Neutrophil (primary cell): ENCODE results near the gene LRRTM4.

ENCODE experiments used
- H3K27ac ChIP-seq: fragments of 200-600 bp; sonication (generic); 2 replicates; pipeline ENCODE4 v1.5.1; 2016; ENCODE audit warnings: mild to moderate bottlenecking, moderate library complexity
- H3K27me3 ChIP-seq: fragments of 200-600 bp; sonication (generic); 2 replicates; pipeline ENCODE4 v1.6.0; 2016; ENCODE audit warnings: mild to moderate bottlenecking
- H3K36me3 ChIP-seq: fragments of 200-600 bp; sonication (generic); 2 replicates; pipeline ENCODE4 v1.5.1; 2017
- H3K4me1 ChIP-seq, 2 experiments: fragments of 200-600 bp in 1 of 2; sonication (generic) in 1 of 2; 1 replicate in 1 of 2; 2 replicates in 1 of 2; pipeline versions ENCODE4 v1.5.1 to v1.6.1; 2013 to 2016; ENCODE audit warnings: low read depth in 1 of 2, low read length in 1 of 2, mild to moderate bottlenecking in 1 of 2, moderate library complexity in 1 of 2; ENCODE audit not compliant: control insufficient read depth in 1 of 2, insufficient read depth in 1 of 2
- H3K4me3 ChIP-seq, 2 experiments: fragments of 200-600 bp in 1 of 2; sonication (generic) in 1 of 2; 1 replicate in 1 of 2; 2 replicates in 1 of 2; pipeline ENCODE4 v1.5.1; 2013 to 2016; ENCODE audit warnings: low read depth in 1 of 2, low read length in 1 of 2, mild to moderate bottlenecking in 1 of 2, moderate library complexity in 1 of 2
- H3K9me3 ChIP-seq: fragments of 200-600 bp; sonication (generic); 2 replicates; pipeline ENCODE4 v1.5.1; 2016
- TF ChIP-seq, protein P1 (sequence below): fragments of 200-600 bp; sonication (generic); IDR thresholded peaks from 2 replicates; pipeline ENCODE4 v1.5.1; 2016; ENCODE audit warnings: antibody characterized with exemption

Gene LRRTM4

DNA sequence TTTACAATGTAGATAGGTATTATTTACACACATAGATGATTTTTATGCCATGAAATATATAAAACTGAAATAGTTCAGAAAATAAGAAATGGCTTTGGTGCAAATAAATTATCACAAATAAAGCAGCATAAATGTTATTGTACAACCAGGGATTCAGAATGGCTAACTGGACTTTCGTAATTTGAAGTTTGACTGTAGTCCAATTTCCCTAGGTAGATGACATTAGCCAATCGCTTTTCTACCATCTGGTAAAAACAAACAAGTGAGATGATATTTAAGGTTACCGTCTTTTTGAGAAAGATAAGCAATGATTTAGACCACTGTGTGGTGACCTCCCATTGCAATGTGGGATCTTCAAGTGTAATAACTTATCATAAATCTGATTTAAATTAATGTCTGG is 400.7 kb downstream of the LRRTM4 start:
- H3K4me1 ChIP-seq, result no peaks in the 10 kb centered on the region
- H3K36me3 ChIP-seq, result no peaks in the 10 kb centered on the region
- H3K9me3 ChIP-seq, result no peaks in the 10 kb centered on the region
- no peaks in the 10 kb centered on the region for H3K27me3 ChIP-seq
- TF ChIP-seq, protein P1, sequence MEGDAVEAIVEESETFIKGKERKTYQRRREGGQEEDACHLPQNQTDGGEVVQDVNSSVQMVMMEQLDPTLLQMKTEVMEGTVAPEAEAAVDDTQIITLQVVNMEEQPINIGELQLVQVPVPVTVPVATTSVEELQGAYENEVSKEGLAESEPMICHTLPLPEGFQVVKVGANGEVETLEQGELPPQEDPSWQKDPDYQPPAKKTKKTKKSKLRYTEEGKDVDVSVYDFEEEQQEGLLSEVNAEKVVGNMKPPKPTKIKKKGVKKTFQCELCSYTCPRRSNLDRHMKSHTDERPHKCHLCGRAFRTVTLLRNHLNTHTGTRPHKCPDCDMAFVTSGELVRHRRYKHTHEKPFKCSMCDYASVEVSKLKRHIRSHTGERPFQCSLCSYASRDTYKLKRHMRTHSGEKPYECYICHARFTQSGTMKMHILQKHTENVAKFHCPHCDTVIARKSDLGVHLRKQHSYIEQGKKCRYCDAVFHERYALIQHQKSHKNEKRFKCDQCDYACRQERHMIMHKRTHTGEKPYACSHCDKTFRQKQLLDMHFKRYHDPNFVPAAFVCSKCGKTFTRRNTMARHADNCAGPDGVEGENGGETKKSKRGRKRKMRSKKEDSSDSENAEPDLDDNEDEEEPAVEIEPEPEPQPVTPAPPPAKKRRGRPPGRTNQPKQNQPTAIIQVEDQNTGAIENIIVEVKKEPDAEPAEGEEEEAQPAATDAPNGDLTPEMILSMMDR, result no peak
- H3K4me3 ChIP-seq, result no peak overlapping the region
- no peak overlapping the region for H3K27ac ChIP-seq

DNA sequence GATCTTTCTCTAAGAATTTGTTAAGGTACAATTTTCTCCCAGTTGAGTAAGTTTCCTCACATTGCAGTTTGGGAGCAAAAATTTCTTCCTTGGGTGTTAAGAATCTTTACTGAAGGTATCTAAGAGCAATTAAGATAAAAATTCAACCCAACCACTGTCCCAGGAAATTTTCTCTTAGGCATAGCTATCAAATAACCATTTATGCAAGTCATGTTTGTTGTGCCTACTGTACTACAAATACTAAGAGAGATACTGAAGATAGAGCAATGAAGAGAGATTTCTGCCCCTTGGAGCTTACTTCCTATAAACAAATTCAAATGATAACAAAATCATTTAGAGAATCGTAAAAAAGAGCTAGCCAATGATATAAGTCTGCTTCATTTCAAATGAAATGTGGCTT is 402.8 kb downstream of the LRRTM4 start:
- Histone ChIP-seq H3K4me1 (no peaks in the 10 kb centered on the region), H3K4me3 (no peak overlapping the region), H3K36me3 (no peaks in the 10 kb centered on the region), H3K27ac (no peak overlapping the region), H3K9me3 (no peaks in the 10 kb centered on the region), H3K27me3 (no peaks in the 10 kb centered on the region)
- TF ChIP-seq, protein P1, result no peak

DNA sequence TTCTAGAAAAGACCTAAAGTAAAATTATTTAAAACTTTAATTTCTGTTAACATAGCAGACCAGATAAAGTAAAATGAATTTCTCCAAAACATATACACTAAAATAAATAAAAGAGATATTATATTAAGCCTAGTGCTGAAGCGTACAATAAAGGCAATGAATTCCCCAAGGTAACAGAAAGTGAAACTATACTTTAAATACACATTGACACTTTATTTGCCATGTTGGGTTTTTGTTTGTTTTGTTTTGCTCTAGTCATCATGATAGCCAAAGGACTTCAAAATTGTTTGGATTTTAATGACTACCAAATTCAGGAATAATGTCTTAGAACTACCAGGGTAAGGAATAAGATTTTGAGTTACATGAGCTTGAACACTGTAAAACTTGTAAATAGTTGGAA is 413.3 kb downstream of the LRRTM4 start:
- Histone ChIP-seq H3K36me3 (no peaks in the 10 kb centered on the region), H3K4me3 (no peak overlapping the region), H3K4me1 (no peaks in the 10 kb centered on the region), H3K27ac (no peak overlapping the region), H3K9me3 (no peaks in the 10 kb centered on the region), H3K27me3 (no peaks in the 10 kb centered on the region)
- TF ChIP-seq, protein P1, result no peak

DNA sequence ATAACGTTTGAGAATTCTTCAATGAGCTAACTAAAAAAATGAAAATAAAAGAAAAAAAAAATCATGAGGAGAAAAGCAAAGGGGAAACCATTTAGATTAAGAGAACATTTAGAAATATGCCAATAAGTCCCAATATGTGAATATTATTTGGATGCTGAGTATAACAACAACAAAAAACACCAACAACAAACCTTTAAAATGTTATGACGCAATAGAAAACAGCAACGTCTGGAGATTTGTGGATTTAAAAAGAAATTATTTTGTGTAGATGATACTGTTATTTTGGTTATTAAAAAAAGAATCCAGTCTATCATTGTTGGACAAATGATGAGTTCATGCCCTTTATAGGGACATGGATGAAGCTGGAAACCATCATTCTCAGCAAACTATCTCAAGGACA is 417.2 kb downstream of the LRRTM4 start:
- Histone ChIP-seq H3K27me3 (no peaks in the 10 kb centered on the region), H3K4me3 (no peak overlapping the region), H3K36me3 (no peaks in the 10 kb centered on the region), H3K9me3 (no peaks in the 10 kb centered on the region), H3K27ac (no peak overlapping the region), H3K4me1 (no peaks in the 10 kb centered on the region)
- TF ChIP-seq, protein P1, result no peak

DNA sequence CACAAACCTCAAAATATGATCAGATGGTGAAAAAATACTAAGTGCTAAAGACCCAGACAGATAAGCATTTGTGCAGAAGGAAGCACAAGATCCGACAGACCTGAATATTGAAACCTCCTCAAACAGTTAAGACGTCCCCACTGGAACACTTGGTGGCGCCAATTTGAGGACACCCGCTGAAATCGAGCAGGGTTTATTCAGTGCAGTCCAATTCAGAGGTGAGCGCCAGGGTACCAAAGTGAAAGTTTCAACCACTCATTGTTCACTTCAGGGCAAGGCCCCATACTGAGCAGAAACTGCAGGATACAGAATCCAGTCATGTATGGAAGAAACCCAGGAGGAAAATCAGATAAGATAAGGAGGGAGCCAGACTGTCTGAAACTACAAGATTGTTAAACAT is 417.6 kb downstream of the LRRTM4 start:
- no peaks in the 10 kb centered on the region for H3K9me3 ChIP-seq
- no peak overlapping the region for H3K27ac ChIP-seq
- H3K4me3 ChIP-seq, result no peak overlapping the region
- TF ChIP-seq, protein P1, result no peak
- no peaks in the 10 kb centered on the region for H3K36me3 ChIP-seq
- no peaks in the 10 kb centered on the region for H3K4me1 ChIP-seq
- no peaks in the 10 kb centered on the region for H3K27me3 ChIP-seq

DNA sequence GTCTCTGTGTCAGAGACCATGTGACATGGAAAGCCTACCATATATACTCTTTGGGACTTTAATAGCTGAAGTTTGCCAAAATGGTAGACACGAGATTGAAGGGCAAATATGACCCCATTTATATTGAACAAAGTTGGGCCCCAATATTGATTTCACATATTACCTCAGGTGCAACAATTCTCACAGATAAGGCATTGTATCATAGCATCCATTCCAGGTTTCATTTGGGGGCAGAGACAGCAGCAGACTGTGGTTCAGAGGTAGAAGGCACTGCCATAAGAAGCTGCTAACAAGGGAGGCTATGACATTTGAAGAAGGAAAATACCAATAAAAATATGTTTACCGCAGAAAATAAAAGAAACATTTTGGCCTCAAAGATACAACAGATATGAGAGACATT is 419.2 kb downstream of the LRRTM4 start:
- Histone ChIP-seq H3K9me3 (no peaks in the 10 kb centered on the region), H3K27me3 (no peaks in the 10 kb centered on the region), H3K4me3 (no peak overlapping the region), H3K36me3 (no peaks in the 10 kb centered on the region), H3K4me1 (no peaks in the 10 kb centered on the region), H3K27ac (no peak overlapping the region)
- TF ChIP-seq, protein P1, result no peak
